GM23338 (cell line): ENCODE measurements around the gene DRG2. TPM values are rescaled to one million over a fixed set of nuclear protein-coding genes. Genes with fewer than 3 reads are reported as not detected.

Experiments used
- ATAC-seq: fragments of 200-7000 bp; cut with Tn5 transposase; 3 replicates; pipeline ENCODE4 v1.9.1; 2020
- DNase-seq: peaks from one replicate; pipeline ENCODE4 v3.0.0-alpha.2; 2015; ENCODE audit warnings: low spot score
- H2AFZ ChIP-seq: fragments of 200-600 bp; sonication (generic); 2 replicates; pipeline ENCODE4 v1.8.0; 2016; ENCODE audit warnings: antibody characterized with exemption, mild to moderate bottlenecking, moderate library complexity
- H3F3A ChIP-seq: fragments of 200-600 bp; sonication (generic); replicated peaks from 2 replicates; pipeline ENCODE4 v1.8.0; 2017; ENCODE audit warnings: antibody characterized with exemption, mixed run types, low read depth
- H3K27ac ChIP-seq: fragments of 200-600 bp; sonication (generic); 2 replicates; pipeline ENCODE4 v1.6.1; 2016; ENCODE audit warnings: low read depth
- H3K27me3 ChIP-seq: fragments of 200-600 bp; sonication (generic); 2 replicates; pipeline ENCODE4 v1.8.0; 2016; ENCODE audit warnings: mild to moderate bottlenecking, mixed run types, moderate library complexity; ENCODE audit not compliant: insufficient read depth
- H3K36me3 ChIP-seq: fragments of 200-600 bp; sonication (generic); 2 replicates; pipeline ENCODE4 v1.8.0; 2016; ENCODE audit warnings: mild to moderate bottlenecking; ENCODE audit not compliant: insufficient read depth
- H3K4me1 ChIP-seq: fragments of 200-600 bp; sonication (generic); 2 replicates; pipeline ENCODE4 v1.8.0; 2016; ENCODE audit warnings: mild to moderate bottlenecking, moderate library complexity; ENCODE audit not compliant: insufficient read depth
- H3K4me2 ChIP-seq: fragments of 200-600 bp; sonication (generic); 2 replicates; pipeline ENCODE4 v1.7.1; 2017; ENCODE audit warnings: mixed run types
- H3K4me3 ChIP-seq: fragments of 200-600 bp; sonication (generic); 2 replicates; pipeline ENCODE4 v1.6.1; 2016; ENCODE audit warnings: mixed run types
- H3K79me2 ChIP-seq: fragments of 200-600 bp; sonication (generic); replicated peaks from 2 replicates; pipeline ENCODE4 v1.8.0; 2017; ENCODE audit warnings: mild to moderate bottlenecking; ENCODE audit not compliant: insufficient read depth
- H3K9me2 ChIP-seq: fragments of 200-600 bp; sonication (generic); 2 replicates; pipeline ENCODE4 v1.8.0; 2017; ENCODE audit not compliant: insufficient read depth
- H4K20me1 ChIP-seq: fragments of 200-600 bp; sonication (generic); replicated peaks from 2 replicates; pipeline ENCODE4 v1.8.0; 2017; ENCODE audit warnings: mild to moderate bottlenecking; ENCODE audit not compliant: insufficient read depth
- H3K27ac Mint-ChIP-seq: 2 replicates; pipeline ENCODE4 v1.8.0; 2020; ENCODE audit warnings: inconsistent platforms, mild to moderate bottlenecking, moderate library complexity, mixed read lengths
- H3K27me3 Mint-ChIP-seq: 3 replicates; pipeline ENCODE4 v1.8.0; 2022; ENCODE audit warnings: low read depth, mild to moderate bottlenecking, moderate library complexity, mixed read lengths, inconsistent platforms; ENCODE audit not compliant: insufficient read depth, poor library complexity
- H3K36me3 Mint-ChIP-seq: 3 replicates; pipeline ENCODE4 v1.8.0; 2021; ENCODE audit warnings: low read depth, mild to moderate bottlenecking, inconsistent platforms, moderate library complexity, mixed read lengths
- H3K4me1 Mint-ChIP-seq: 3 replicates; pipeline ENCODE4 v1.8.0; 2020; ENCODE audit warnings: mild to moderate bottlenecking, inconsistent platforms, mixed read lengths
- H3K4me3 Mint-ChIP-seq: 3 replicates; pipeline ENCODE4 v1.8.0; 2021; ENCODE audit warnings: moderate library complexity, mild to moderate bottlenecking, inconsistent platforms, mixed read lengths
- H3K9me3 Mint-ChIP-seq: 3 replicates; pipeline ENCODE4 v1.8.0; 2020; ENCODE audit warnings: moderate library complexity, mild to moderate bottlenecking, inconsistent platforms, mixed read lengths
- CREB1 ChIP-seq: fragments of 250-450 bp; sonication (Bioruptor Pico); IDR thresholded peaks from 2 replicates; pipeline ENCODE4 v1.5.0; 2020; ENCODE audit warnings: low read depth, mild to moderate bottlenecking, moderate library complexity
- EZH2 ChIP-seq: fragments of 200-600 bp; sonication (generic); IDR thresholded peaks from one replicate; pipeline ENCODE4 v1.8.0; 2017; ENCODE audit warnings: antibody characterized with exemption, mild to moderate bottlenecking, low read depth; ENCODE audit not compliant: unreplicated experiment
- EZH2phosphoT487 ChIP-seq: fragments of 200-600 bp; sonication (generic); IDR thresholded peaks from one replicate; pipeline ENCODE4 v1.8.1; 2018; ENCODE audit warnings: antibody characterized with exemption; ENCODE audit not compliant: unreplicated experiment
- NANOG ChIP-seq: IDR thresholded peaks from 2 replicates; pipeline ENCODE4 v1.6.1; 2016; ENCODE audit warnings: antibody characterized with exemption, borderline replicate concordance
- POLR2AphosphoS5 ChIP-seq: IDR thresholded peaks from 2 replicates; pipeline ENCODE4 v1.6.1; 2016; ENCODE audit warnings: antibody characterized with exemption, low read depth
- ZNF331 ChIP-seq: fragments of 250-450 bp; sonication (Bioruptor Pico); IDR thresholded peaks from 2 replicates; pipeline ENCODE4 v1.5.0; 2020; ENCODE audit warnings: low read depth, mild to moderate bottlenecking, moderate library complexity
- polyA plus RNA-seq: library from polyadenylated mRNA; unstranded; fragments of >200 nt; fragmentation: Nextera tagmentation; extraction: Ambion mirVana; gene quantifications from 2 replicates; pipeline ENCODE4 v1.2.1, GENCODE V29; 2016
- total RNA-seq: library from RNA; depleted of rRNA; stranded (reverse); fragments of >200 nt; shearing (Covaris generic); gene quantifications from 2 replicates; pipeline ENCODE4 v1.2.3, GENCODE V29; 2014
- TF ChIP-seq, protein P1 (sequence below): fragments of 250-450 bp; sonication (Bioruptor Pico); IDR thresholded peaks from 2 replicates; pipeline ENCODE4 v1.5.0; 2020; ENCODE audit warnings: mild to moderate bottlenecking, moderate library complexity
- TF ChIP-seq, protein P2 (sequence below): IDR thresholded peaks from 2 replicates; pipeline ENCODE4 v1.6.1; 2016; ENCODE audit warnings: antibody characterized with exemption

DRG2 gene
- total and polyA plus RNA-seq, 2 experiments from 2014 or later, result 36.2 to 48.0 TPM

DNA sequence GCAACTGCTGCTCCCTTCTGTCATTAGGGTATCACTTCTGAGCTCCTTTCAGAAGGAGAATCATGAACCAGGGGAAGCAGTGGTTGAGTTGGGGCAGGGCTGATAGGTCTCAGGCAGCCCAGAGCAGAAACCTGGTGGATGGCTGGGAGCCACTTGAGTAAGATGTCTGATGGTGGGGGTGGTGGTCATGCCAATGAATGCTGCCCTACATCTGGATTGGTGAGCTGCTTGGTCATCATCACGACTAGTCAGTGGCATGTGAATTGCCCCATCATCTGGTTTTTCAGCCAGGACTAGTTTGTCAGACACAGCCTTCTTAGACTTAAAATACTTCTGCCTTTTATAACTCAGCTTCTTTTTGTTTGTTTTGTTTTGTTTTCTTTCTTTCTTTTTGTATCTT lies 46.0 kb upstream of the DRG2 start (continued):
- TF ChIP-seq, protein P1, sequence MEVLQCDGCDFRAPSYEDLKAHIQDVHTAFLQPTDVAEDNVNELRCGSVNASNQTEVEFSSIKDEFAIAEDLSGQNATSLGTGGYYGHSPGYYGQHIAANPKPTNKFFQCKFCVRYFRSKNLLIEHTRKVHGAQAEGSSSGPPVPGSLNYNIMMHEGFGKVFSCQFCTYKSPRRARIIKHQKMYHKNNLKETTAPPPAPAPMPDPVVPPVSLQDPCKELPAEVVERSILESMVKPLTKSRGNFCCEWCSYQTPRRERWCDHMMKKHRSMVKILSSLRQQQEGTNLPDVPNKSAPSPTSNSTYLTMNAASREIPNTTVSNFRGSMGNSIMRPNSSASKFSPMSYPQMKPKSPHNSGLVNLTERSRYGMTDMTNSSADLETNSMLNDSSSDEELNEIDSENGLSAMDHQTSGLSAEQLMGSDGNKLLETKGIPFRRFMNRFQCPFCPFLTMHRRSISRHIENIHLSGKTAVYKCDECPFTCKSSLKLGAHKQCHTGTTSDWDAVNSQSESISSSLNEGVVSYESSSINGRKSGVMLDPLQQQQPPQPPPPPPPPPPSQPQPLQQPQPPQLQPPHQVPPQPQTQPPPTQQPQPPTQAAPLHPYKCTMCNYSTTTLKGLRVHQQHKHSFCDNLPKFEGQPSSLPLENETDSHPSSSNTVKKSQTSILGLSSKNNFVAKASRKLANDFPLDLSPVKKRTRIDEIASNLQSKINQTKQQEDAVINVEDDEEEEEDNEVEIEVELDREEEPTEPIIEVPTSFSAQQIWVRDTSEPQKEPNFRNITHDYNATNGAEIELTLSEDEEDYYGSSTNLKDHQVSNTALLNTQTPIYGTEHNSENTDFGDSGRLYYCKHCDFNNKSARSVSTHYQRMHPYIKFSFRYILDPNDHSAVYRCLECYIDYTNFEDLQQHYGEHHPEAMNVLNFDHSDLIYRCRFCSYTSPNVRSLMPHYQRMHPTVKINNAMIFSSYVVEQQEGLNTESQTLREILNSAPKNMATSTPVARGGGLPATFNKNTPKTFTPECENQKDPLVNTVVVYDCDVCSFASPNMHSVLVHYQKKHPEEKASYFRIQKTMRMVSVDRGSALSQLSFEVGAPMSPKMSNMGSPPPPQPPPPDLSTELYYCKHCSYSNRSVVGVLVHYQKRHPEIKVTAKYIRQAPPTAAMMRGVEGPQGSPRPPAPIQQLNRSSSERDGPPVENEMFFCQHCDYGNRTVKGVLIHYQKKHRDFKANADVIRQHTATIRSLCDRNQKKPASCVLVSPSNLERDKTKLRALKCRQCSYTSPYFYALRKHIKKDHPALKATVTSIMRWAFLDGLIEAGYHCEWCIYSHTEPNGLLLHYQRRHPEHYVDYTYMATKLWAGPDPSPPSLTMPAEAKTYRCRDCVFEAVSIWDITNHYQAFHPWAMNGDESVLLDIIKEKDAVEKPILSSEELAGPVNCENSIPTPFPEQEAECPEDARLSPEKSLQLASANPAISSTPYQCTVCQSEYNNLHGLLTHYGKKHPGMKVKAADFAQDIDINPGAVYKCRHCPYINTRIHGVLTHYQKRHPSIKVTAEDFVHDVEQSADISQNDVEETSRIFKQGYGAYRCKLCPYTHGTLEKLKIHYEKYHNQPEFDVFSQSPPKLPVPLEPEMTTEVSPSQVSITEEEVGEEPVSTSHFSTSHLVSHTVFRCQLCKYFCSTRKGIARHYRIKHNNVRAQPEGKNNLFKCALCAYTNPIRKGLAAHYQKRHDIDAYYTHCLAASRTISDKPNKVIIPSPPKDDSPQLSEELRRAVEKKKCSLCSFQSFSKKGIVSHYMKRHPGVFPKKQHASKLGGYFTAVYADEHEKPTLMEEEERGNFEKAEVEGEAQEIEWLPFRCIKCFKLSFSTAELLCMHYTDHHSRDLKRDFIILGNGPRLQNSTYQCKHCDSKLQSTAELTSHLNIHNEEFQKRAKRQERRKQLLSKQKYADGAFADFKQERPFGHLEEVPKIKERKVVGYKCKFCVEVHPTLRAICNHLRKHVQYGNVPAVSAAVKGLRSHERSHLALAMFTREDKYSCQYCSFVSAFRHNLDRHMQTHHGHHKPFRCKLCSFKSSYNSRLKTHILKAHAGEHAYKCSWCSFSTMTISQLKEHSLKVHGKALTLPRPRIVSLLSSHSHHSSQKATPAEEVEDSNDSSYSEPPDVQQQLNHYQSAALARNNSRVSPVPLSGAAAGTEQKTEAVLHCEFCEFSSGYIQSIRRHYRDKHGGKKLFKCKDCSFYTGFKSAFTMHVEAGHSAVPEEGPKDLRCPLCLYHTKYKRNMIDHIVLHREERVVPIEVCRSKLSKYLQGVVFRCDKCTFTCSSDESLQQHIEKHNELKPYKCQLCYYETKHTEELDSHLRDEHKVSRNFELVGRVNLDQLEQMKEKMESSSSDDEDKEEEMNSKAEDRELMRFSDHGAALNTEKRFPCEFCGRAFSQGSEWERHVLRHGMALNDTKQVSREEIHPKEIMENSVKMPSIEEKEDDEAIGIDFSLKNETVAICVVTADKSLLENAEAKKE (CRISPR knock-in tag), result no peak
- TF ChIP-seq EZH2, result no peak
- no peak for TF ChIP-seq CREB1 (CRISPR knock-in tag)
- no peak for TF ChIP-seq ZNF331
- no peak for TF ChIP-seq POLR2AphosphoS5

DNA sequence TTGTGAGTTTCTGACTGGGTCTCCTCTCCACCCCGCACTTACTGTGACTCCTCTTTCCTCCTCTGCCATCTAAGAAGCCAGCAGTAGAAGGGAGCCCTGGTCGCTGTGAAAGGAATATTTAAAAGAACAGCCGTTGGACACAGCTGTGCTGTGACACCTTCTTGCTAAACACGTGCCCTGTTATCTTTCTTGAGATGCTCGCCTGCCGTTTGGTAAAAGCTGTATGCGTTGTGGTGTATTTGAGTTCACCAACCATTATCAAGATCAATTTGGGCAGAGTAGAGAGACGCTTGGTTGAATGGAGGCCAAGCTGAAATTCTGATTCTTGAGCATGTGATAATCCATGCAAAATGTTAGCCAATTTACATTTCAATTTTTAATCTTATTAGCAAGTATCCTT lies 44.8 kb upstream of the DRG2 start:
- peaks cover 4% of the 10 kb centered on the region; the same call in 1 of the 2 replicates for H3K36me3 ChIP-seq
- ATAC-seq, result no peak
- peaks cover 5% of the 10 kb centered on the region for H3K4me1 ChIP-seq
- TF ChIP-seq POLR2AphosphoS5 (no peak), CREB1 (CRISPR knock-in tag) (no peak), NANOG (no peak), EZH2 (no peak), EZH2phosphoT487 (no peak), ZNF331 (no peak)
- TF ChIP-seq, protein P1 (CRISPR knock-in tag), result no peak
- TF ChIP-seq, protein P2, sequence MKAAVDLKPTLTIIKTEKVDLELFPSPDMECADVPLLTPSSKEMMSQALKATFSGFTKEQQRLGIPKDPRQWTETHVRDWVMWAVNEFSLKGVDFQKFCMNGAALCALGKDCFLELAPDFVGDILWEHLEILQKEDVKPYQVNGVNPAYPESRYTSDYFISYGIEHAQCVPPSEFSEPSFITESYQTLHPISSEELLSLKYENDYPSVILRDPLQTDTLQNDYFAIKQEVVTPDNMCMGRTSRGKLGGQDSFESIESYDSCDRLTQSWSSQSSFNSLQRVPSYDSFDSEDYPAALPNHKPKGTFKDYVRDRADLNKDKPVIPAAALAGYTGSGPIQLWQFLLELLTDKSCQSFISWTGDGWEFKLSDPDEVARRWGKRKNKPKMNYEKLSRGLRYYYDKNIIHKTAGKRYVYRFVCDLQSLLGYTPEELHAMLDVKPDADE, result no peak

More for the DNA sequence above, 44.8 kb upstream of the DRG2 start:
- Mint-ChIP-seq H3K27me3 (peaks cover 12% of the 10 kb centered on the region), H3K4me3 (no peak overlapping the region), H3K4me1 (peaks cover 27% of the 10 kb centered on the region), H3K27ac (no peak overlapping the region), H3K36me3 (peaks cover 19% of the 10 kb centered on the region), H3K9me3 (no peaks in the 10 kb centered on the region; the same call in 2 of the 3 replicates)
- H4K20me1 ChIP-seq, result peaks cover 16% of the 10 kb centered on the region
- DNase-seq, result no peak
- H3K79me2 ChIP-seq, result peaks cover 15% of the 10 kb centered on the region
- no peak overlapping the region for H2AFZ ChIP-seq
- H3F3A ChIP-seq, result no peaks in the 10 kb centered on the region
- no peak overlapping the region for H3K4me3 ChIP-seq
- no peaks in the 10 kb centered on the region for H3K9me2 ChIP-seq
- no peak overlapping the region for H3K27ac ChIP-seq
- no peaks in the 10 kb centered on the region for H3K27me3 ChIP-seq
- no peak overlapping the region for H3K4me2 ChIP-seq
